GM23248 (cell line): ENCODE results near the gene MRPL28. TPM values are rescaled to one million over a fixed set of nuclear protein-coding genes. Genes with fewer than 3 reads are reported as not detected.
"Not testable (repeated sequence)": the region's sequence is repeated elsewhere in the genome, so short reads cannot be mapped to it uniquely, and the experiment has no call there.

ENCODE experiments used
- DNase-seq: peaks from one replicate; pipeline ENCODE4 v3.0.0-alpha.2; 2015
- H2AFZ ChIP-seq: fragments of 200-600 bp; sonication (generic); 2 replicates; pipeline ENCODE4 v1.6.1; 2016; ENCODE audit warnings: antibody characterized with exemption
- H3F3A ChIP-seq: fragments of 200-600 bp; sonication (generic); 2 replicates; pipeline ENCODE4 v1.6.1; 2016; ENCODE audit warnings: mild to moderate bottlenecking, antibody characterized with exemption, mixed run types; ENCODE audit not compliant: insufficient read depth
- H3K27ac ChIP-seq: fragments of 200-600 bp; sonication (generic); 2 replicates; pipeline ENCODE4 v1.5.1; 2016; ENCODE audit warnings: mild to moderate bottlenecking
- H3K27me3 ChIP-seq: fragments of 200-600 bp; sonication (generic); replicated peaks from 2 replicates; pipeline ENCODE4 v1.6.1; 2016; ENCODE audit warnings: mild to moderate bottlenecking; ENCODE audit not compliant: insufficient read depth
- H3K36me3 ChIP-seq: fragments of 200-600 bp; sonication (generic); 2 replicates; pipeline ENCODE4 v1.6.1; 2016; ENCODE audit warnings: low read depth, mild to moderate bottlenecking
- H3K4me1 ChIP-seq: fragments of 200-600 bp; sonication (generic); 2 replicates; pipeline ENCODE4 v1.6.1; 2016; ENCODE audit warnings: mild to moderate bottlenecking; ENCODE audit not compliant: insufficient read depth
- H3K4me2 ChIP-seq: fragments of 200-600 bp; sonication (generic); one replicate; pipeline ENCODE4 v1.6.1; 2016; ENCODE audit warnings: mild to moderate bottlenecking; ENCODE audit not compliant: unreplicated experiment
- H3K4me3 ChIP-seq: fragments of 200-600 bp; sonication (generic); 2 replicates; pipeline ENCODE4 v1.5.1; 2016; ENCODE audit warnings: mild to moderate bottlenecking
- H3K79me2 ChIP-seq: fragments of 200-600 bp; sonication (generic); 2 replicates; pipeline ENCODE4 v1.6.1; 2016; ENCODE audit warnings: mild to moderate bottlenecking; ENCODE audit not compliant: insufficient read depth
- H3K9ac ChIP-seq: fragments of 200-600 bp; sonication (generic); 2 replicates; pipeline ENCODE4 v1.6.1; 2016; ENCODE audit warnings: mild to moderate bottlenecking
- H3K9me2 ChIP-seq: fragments of 200-600 bp; sonication (generic); 2 replicates; pipeline ENCODE4 v1.6.1; 2016; ENCODE audit warnings: mixed run types, mild to moderate bottlenecking, moderate library complexity; ENCODE audit not compliant: insufficient read depth
- H3K9me3 ChIP-seq: fragments of 200-600 bp; sonication (generic); one replicate; pipeline ENCODE4 v1.6.1; 2017; ENCODE audit warnings: low read depth
- H4K20me1 ChIP-seq: fragments of 200-600 bp; sonication (generic); 2 replicates; pipeline ENCODE4 v1.6.0; 2016; ENCODE audit not compliant: insufficient read depth
- EZH2 ChIP-seq: fragments of 200-600 bp; sonication (generic); IDR thresholded peaks from 2 replicates; pipeline ENCODE4 v1.6.1; 2018; ENCODE audit warnings: antibody characterized with exemption, mild to moderate bottlenecking; ENCODE audit not compliant: insufficient read depth, poor library complexity, severe bottlenecking
- EZH2phosphoT487 ChIP-seq: fragments of 200-600 bp; sonication (generic); IDR thresholded peaks from 2 replicates; pipeline ENCODE4 v1.6.1; 2018; ENCODE audit warnings: antibody characterized with exemption, moderate library complexity, mild to moderate bottlenecking, low read depth; ENCODE audit not compliant: insufficient read depth
- WGBS, 2 experiments: methylation state at CpG; one replicate each; pipeline ENCODE4 v1.1.6; 2015 to 2017; ENCODE audit warnings: low lambda C conversion rate in 2 of 2, low coverage in 1 of 2; ENCODE audit errors: missing lambda C conversion rate in 2 of 2; 5-methylcytosine and 5-hydroxymethylcytosine counted together
- in situ Hi-C: fragments of 300-500 bp; cut with MboI; formaldehyde crosslinking; loops from 2 replicates; pipeline ENCODE4 v1.15.0; 2020
- polyA plus RNA-seq: library from polyadenylated mRNA; unstranded; fragments of >200 nt; fragmentation: Nextera tagmentation; extraction: Ambion mirVana; gene quantifications from 2 replicates; pipeline ENCODE4 v1.2.1, GENCODE V29; 2016
- total RNA-seq: library from RNA; depleted of rRNA; stranded (reverse); fragments of >200 nt; shearing (Covaris generic); gene quantifications from 2 replicates; pipeline ENCODE4 v1.2.3, GENCODE V29; 2014

The MRPL28 gene
- total and polyA plus RNA-seq, 2 experiments from 2014 or later: 103 to 108 TPM

DNA sequence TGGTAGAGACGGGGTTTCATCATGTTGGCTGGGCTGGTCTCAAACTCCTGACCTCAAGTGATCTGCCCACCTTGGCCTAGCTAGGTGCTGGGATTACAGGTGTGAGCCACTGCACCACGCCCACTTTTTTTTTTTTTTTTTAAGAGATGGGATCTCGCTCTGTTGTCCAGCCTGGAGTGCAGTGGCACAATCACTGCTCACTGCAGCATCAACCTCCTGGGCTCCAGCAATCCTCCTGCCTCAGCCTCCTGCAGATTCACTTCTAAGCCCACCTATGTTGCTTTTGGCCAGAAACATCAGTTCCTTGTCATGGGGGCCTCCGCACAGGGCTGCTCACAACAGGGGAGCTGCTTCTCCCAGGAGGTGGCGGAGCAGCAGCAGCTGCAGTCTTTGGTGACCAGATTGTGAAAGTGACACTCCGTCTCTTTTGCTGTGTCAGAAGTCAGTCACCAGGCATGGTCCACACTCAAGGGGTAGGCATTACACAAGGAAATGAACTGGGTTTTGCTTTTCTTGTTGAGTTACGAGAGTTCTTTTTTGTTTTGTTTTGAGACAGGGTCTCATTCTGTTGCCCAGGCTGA is 22.2 kb upstream of the MRPL28 start:
- no peak for TF ChIP-seq EZH2
- TF ChIP-seq EZH2phosphoT487: no peak
- no peak overlapping the region for H3K4me3 ChIP-seq
- in situ Hi-C loops: no loop called here
- no peak overlapping the region for H3K27ac ChIP-seq
- no peaks in the 10 kb centered on the region for H3K27me3 ChIP-seq
- no peak for DNase-seq
- no peaks in the 10 kb centered on the region for H4K20me1 ChIP-seq
- H2AFZ ChIP-seq: no peak overlapping the region
- H3K9me3 ChIP-seq: no peaks in the 10 kb centered on the region
- H3K4me1 ChIP-seq: peaks cover 5% of the 10 kb centered on the region; the same call in 1 of the 2 replicates
- no peak overlapping the region for H3K4me2 ChIP-seq
- no peaks in the 10 kb centered on the region for H3K36me3 ChIP-seq
- H3F3A ChIP-seq: peaks cover 10% of the 10 kb centered on the region
- no peaks in the 10 kb centered on the region for H3K9me2 ChIP-seq
- 87 to 88% methylated on average over 6 to 7 of the region's 7 CpGs for WGBS, 2 experiments
- no peaks in the 10 kb centered on the region for H3K79me2 ChIP-seq
- no peak overlapping the region for H3K9ac ChIP-seq

GRCh38 chr16:391885-392335 is 21.6 kb upstream of the MRPL28 start:
- no peaks in the 10 kb centered on the region for H3K79me2 ChIP-seq
- H3F3A ChIP-seq: peaks cover 10% of the 10 kb centered on the region
- WGBS, 2 experiments: 56 to 59% methylated on average over 7 of the region's 7 CpGs
- H2AFZ ChIP-seq: no peak overlapping the region
- no peak for TF ChIP-seq EZH2
- TF ChIP-seq EZH2phosphoT487: no peak
- H3K4me1 ChIP-seq: peaks cover 5% of the 10 kb centered on the region; the same call in 1 of the 2 replicates
- no peaks in the 10 kb centered on the region for H3K9me2 ChIP-seq
- no peaks in the 10 kb centered on the region for H3K36me3 ChIP-seq
- no peak overlapping the region for H3K4me3 ChIP-seq
- in situ Hi-C loops: no loop called here
- no peak overlapping the region for H3K27ac ChIP-seq
- no peak overlapping the region for H3K9ac ChIP-seq
- H3K4me2 ChIP-seq: no peak overlapping the region
- no peaks in the 10 kb centered on the region for H3K9me3 ChIP-seq
- no peaks in the 10 kb centered on the region for H4K20me1 ChIP-seq
- peak; percentile 70 for DNase-seq
- H3K27me3 ChIP-seq: no peaks in the 10 kb centered on the region

DNA sequence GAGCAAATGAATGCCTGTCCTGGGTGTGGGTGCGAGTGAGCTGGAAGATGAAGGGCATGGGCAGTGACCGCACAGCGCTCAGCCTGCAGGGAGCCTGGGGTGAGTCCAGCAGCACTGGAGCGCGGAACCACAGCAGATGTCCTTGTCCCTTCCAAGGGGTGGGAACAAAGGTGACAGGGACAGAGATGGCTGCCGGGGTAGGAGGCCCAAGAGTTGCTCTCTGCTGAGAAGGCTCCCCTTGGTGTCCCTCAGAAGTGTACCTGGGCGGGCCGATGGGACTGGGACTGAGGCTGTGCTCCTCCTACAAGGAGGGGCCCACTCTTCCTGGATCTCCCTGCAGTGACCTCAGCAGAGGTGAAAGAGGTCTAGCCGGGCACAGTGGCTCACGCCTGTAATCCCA is 19.0 kb upstream of the MRPL28 start:
- no peaks in the 10 kb centered on the region for H4K20me1 ChIP-seq
- no peak for TF ChIP-seq EZH2
- no peak for TF ChIP-seq EZH2phosphoT487
- H3K4me3 ChIP-seq: no peak overlapping the region
- no peaks in the 10 kb centered on the region for H3K9me3 ChIP-seq
- no peaks in the 10 kb centered on the region for H3F3A ChIP-seq
- H3K79me2 ChIP-seq: no peaks in the 10 kb centered on the region
- H3K9ac ChIP-seq: no peak overlapping the region
- in situ Hi-C loops: no loop called here
- no peaks in the 10 kb centered on the region for H3K36me3 ChIP-seq
- H3K4me1 ChIP-seq: no peaks in the 10 kb centered on the region
- H3K4me2 ChIP-seq: no peak overlapping the region
- H3K9me2 ChIP-seq: no peaks in the 10 kb centered on the region
- H3K27ac ChIP-seq: no peak overlapping the region
- H2AFZ ChIP-seq: no peak overlapping the region
- no peak for DNase-seq
- WGBS, 2 experiments: 72 to 75% methylated on average over 9 to 10 of the region's 10 CpGs
- no peaks in the 10 kb centered on the region for H3K27me3 ChIP-seq

DNA sequence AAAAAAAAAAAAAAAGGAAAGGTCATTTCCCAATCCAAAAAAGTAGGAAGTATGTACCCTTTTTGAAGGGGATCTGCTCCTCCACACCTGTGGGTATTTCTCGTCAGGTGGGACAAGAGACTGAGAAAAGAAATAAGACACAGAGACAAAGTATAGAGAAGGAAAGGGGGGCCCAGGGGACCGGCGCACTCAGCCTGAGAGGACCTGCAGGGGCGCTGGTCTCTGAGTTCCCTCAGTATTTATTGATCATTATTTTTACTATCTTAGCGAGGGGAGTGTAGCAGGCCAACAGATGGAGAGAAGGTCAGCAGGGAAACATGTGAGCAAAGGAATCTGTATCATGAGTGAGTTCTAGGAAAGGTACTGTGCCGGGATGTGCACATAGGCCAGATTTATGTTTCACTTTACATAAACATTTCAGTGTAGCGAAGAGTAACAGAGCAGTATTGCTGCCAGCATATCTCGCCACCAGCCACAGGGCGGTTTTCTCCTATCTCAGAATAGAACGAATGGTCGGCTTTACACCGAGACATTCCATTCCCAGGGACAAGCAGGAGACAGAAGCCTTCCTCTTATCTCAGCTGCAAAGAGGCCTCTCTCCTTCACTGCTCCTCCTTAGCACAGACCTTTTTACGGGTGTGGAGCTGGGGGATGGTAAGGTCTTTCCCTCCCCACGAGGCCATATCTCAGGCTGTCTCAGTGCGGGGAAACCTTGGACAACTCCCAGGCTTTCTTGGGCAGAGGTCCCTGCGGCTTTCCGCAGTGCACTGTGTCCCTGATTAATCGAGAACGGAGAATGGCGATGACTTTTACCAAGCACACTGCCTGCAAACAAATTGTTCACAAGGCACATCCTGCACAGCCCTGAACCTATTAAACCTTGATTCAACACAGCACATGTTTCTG is 17.7 kb upstream of the MRPL28 start:
- H3K4me1 ChIP-seq, H3K9me2 ChIP-seq, H3K9ac ChIP-seq, H3K9me3 ChIP-seq, H3K4me3 ChIP-seq, H4K20me1 ChIP-seq, H3K4me2 ChIP-seq, H3K79me2 ChIP-seq, in situ Hi-C loops, DNase-seq, H3K27me3 ChIP-seq, H3F3A ChIP-seq, H2AFZ ChIP-seq, H3K27ac ChIP-seq, H3K36me3 ChIP-seq: not testable (repeated sequence)
- 61% methylated on average over 20 of the region's 20 CpGs for WGBS, 2 experiments
